Urinary bladder (tissue), 4 donors: ENCODE measurements around the gene DDR2. TPM values are rescaled to one million over a fixed set of nuclear protein-coding genes. Genes with fewer than 3 reads are reported as not detected.
A peak's percentile ranks its signal among the peaks of the same experiment; 100 is the strongest.
"Not testable (repeated sequence)": the region's sequence is repeated elsewhere in the genome, so short reads cannot be mapped to it uniquely, and the experiment has no call there.

Experiments used
- DNase-seq: peaks from one replicate; pipeline ENCODE4 v3.0.0-alpha.2; 2015; ENCODE audit errors: extremely low spot score
- H3K27ac ChIP-seq: one replicate; pipeline ENCODE4 v1.5.1; 2013; ENCODE audit warnings: low read depth, mild to moderate bottlenecking, moderate library complexity
- H3K36me3 ChIP-seq: one replicate; pipeline ENCODE4 v1.6.1; 2013; ENCODE audit warnings: mild to moderate bottlenecking, moderate library complexity; ENCODE audit not compliant: insufficient read depth
- H3K4me1 ChIP-seq: one replicate; pipeline ENCODE4 v1.6.1; 2013; ENCODE audit warnings: mild to moderate bottlenecking, moderate library complexity; ENCODE audit not compliant: insufficient read depth
- H3K4me3 ChIP-seq: one replicate; pipeline ENCODE4 v1.5.1; 2013; ENCODE audit warnings: low read depth, low read length
- WGBS: extraction: QIAGEN DNeasy Blood & Tissue Kit; methylation state at CpG from one replicate; pipeline ENCODE4 v1.1.7; 2013; 5-methylcytosine and 5-hydroxymethylcytosine counted together
- polyA plus RNA-seq: library from polyadenylated mRNA; stranded (reverse); fragments of 200-250 nt; gene quantifications from one replicate; pipeline ENCODE4 v1.2.3, GENCODE V29; 2013
- total RNA-seq: library from RNA; depleted of rRNA; stranded (reverse); fragments of >200 nt; gene quantifications from one replicate; pipeline ENCODE4 v1.2.3, GENCODE V29; 2014
- donor health status: healthy with polysubstance abuse.
- donor health status: healthy.

DDR2 gene
- total and polyA plus RNA-seq, 2 donors: 57.9 to 101 TPM

GRCh38 chr1:162782671-162783070 is 150.4 kb downstream of the DDR2 start:
- H3K4me3 ChIP-seq: no peak overlapping the region
- H3K36me3 ChIP-seq: no peaks in the 10 kb centered on the region
- H3K4me1 ChIP-seq: no peaks in the 10 kb centered on the region
- H3K27ac ChIP-seq: no peak overlapping the region
- no peak for DNase-seq

DNA sequence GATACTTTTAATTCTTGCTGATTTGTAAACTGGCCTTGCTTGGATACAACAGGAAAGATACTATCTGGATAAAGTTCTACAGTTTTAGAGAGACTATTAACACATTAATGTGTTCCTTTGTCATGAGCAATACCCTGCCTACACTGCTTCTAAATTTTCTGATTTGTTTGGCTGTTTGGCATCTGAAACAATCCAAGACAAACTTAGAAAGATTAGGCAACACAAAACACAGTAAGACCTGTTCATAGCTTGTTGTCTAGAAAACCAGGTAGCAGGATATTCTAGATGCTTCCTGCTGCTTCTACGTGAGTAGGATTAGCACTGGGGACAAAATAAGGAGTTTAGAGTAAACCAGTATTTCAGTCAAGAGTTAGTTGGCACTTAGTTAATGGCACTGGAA is 152.7 kb downstream of the DDR2 start:
- not testable (repeated sequence) for H3K4me3 ChIP-seq, DNase-seq, H3K4me1 ChIP-seq, H3K36me3 ChIP-seq, H3K27ac ChIP-seq
- WGBS: 50% methylated on average over 1 of the region's 1 CpG

GRCh38 chr1:162788783-162789182 is 156.5 kb downstream of the DDR2 start:
- H3K36me3 ChIP-seq, H3K4me3 ChIP-seq, H3K27ac ChIP-seq, H3K4me1 ChIP-seq, DNase-seq: not testable (repeated sequence)
- 89% methylated on average over 1 of the region's 1 CpG for WGBS

DNA sequence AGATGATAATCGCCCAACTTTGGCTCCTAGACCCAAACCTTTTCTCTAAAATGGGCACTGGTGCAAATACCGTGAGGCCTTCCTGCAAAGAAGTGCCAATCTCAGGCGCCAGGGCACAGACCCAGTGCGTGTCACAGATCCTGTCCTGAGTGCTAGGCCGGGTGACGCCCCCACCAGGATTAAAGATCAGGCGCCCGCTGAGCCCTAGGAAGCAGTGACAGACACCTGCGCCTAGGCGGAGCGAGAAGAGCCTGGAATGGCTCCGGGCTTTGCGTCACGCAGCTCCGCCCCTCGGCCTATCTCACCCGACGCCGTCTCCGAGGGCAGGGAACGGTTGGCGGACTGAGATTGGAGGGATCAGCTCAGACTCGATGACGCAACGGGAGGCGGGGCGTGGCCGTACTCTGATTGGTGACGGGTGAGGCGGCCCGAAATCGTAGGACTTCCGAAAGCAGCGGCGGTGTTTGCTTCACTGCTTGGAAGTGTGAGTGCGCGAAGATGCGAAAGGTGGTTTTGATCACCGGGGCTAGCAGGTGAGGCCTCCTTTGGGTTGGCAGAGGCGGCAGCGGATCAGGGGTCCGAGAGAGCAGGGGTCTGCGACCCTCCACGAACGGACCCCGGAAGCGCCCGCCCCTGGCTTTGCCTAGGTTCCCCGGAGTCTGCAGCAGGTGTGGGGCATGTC is 158.2 kb downstream of the DDR2 start, which contains the start of gene HSD17B7:
Gene HSD17B7, plus strand, starts transcription at position 400 of the 682 bp plus-strand sequence. Its CDS starts 99 bp downstream, at position 499.
- peak within 1 kb of the TSS; percentile 80 for H3K27ac ChIP-seq
- not testable (repeated sequence) for H3K36me3 ChIP-seq, H3K4me1 ChIP-seq
- H3K4me3 ChIP-seq: peak within 1 kb of the TSS; percentile 40
- peak; percentile 18 for DNase-seq
- 1% methylated on average over 31 of the region's 49 CpGs for WGBS

DNA sequence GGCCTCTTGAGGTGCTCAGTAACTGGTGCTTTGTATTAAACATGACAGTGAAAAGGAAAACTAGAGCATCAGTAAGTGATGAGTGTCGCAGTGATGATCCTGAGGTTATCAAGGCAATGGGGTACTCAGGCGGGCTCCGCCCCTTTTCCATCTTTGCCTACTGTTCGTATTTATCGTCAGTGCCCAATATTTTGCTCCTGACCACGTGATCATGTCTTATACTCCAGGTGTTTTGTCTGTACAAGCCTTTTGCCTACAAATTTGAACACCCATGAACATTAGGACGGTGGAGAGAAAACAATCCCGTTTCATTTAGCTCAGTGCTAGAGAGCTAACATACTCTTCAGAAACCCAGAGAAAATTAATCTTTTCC is 158.7 kb downstream of the DDR2 start:
- H3K36me3 ChIP-seq, H3K4me1 ChIP-seq, H3K27ac ChIP-seq, DNase-seq: not testable (repeated sequence)
- peak overlapping the region; percentile 40 for H3K4me3 ChIP-seq
- WGBS: under 1% methylated on average over 7 of the region's 8 CpGs

GRCh38 chr1:162794284-162794683 is 162.0 kb downstream of the DDR2 start:
- not testable (repeated sequence) for H3K4me3 ChIP-seq, H3K36me3 ChIP-seq, DNase-seq, H3K27ac ChIP-seq, H3K4me1 ChIP-seq
- WGBS: 58% methylated on average over 1 of the region's 1 CpG

GRCh38 chr1:162796617-162797279 is 164.5 kb downstream of the DDR2 start:
- not testable (repeated sequence) for H3K4me1 ChIP-seq, H3K4me3 ChIP-seq, H3K27ac ChIP-seq, DNase-seq, H3K36me3 ChIP-seq
- 72% methylated on average over 4 of the region's 4 CpGs for WGBS

- 57% methylated on average over 6 of the region's 6 CpGs for WGBS
- not testable (repeated sequence) for H3K27ac ChIP-seq, H3K4me1 ChIP-seq, DNase-seq, H3K4me3 ChIP-seq, H3K36me3 ChIP-seq
These were observed 167.9 kb downstream of the DDR2 start for GRCh38 chr1:162799995-162800830.

- not testable (repeated sequence) for H3K27ac ChIP-seq, H3K4me3 ChIP-seq, H3K4me1 ChIP-seq, DNase-seq, H3K36me3 ChIP-seq
- WGBS: 88% methylated on average over 1 of the region's 2 CpGs
These were observed 175.2 kb downstream of the DDR2 start for GRCh38 chr1:162807503-162807902.

DNA sequence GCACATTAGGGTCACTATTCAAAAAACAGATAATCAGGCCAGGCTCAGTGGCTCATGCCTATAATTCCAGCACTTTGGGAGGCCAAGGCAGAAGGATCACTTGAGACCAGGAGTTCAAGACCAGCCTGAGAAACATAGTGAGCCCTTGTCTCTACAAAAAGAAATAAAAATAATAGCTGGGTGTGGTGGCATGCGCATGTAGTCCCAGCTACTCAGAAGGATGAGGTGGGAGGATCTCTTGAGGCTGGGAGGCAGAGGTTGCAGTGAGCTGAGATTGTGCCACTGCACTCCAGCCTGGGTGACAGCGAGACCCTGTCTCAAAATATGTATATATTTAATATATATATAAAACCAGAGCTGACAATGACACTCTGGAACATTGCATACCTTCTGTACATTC is 180.1 kb downstream of the DDR2 start:
- WGBS: 98% methylated on average over 2 of the region's 2 CpGs
- DNase-seq, H3K36me3 ChIP-seq, H3K27ac ChIP-seq, H3K4me3 ChIP-seq, H3K4me1 ChIP-seq: not testable (repeated sequence)

- 79% methylated on average over 2 of the region's 2 CpGs for WGBS
- DNase-seq, H3K27ac ChIP-seq, H3K36me3 ChIP-seq, H3K4me1 ChIP-seq, H3K4me3 ChIP-seq: not testable (repeated sequence)
These were observed 185.9 kb downstream of the DDR2 start for GRCh38 chr1:162818136-162818535.

DNA sequence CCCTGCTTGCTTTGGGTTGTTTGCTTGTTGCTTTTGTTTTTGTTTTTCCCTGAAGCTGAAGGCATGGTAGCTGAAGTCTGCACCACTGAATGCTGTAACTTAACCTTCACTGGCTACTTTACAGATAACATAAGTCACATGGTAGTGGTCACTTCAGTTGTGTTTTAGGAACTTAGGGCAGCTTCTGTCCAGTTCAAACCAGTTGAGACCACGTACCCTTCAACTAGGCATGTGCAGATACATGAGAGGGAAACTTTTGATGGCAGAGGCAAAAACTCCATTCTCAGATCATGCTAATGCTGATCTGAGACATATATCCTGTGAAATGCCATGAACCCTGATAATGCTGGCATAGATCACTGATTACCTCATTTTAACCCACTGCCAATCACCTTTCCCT is 186.4 kb downstream of the DDR2 start:
- not testable (repeated sequence) for H3K4me1 ChIP-seq, DNase-seq, H3K27ac ChIP-seq, H3K4me3 ChIP-seq, H3K36me3 ChIP-seq
- 98% methylated on average over 1 of the region's 1 CpG for WGBS

DNA sequence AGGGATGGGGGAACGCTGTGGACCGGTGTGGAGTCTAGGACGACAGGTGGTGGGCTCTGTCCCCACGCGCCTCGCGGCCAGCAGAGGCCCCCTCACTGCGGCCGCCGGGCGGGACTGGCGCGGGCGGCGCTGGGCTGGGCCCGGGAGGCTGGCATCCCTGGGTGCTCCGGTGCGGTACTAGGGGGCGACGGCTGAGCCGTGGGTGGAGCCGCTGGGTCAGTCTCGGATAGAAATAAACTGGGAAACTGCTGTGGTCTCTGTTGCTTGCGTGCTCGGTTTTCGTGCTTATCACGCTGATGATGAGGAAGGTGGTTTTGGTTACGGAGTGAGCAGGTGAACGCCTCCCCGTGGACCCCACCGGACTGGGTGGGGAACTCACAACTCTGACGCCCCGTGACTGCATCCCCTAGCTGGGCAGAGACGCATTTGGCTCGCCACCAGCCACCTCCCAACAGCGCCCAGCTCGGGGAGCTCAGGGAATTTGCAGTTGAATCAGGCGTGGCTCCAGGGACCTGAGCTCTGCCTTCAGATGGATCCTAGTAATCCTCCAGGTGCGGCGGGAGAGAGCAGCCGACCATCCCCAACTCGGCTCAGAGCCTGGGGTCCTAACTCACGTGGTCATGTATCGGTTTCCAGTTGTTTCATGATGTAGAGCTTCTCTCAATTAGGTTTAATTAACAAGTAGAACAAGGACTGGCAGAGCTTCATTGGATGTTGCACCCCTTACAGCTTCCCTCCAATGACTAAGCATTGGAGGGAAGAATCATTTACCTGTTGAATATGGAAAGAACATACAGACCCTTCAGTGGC is 190.3 kb downstream of the DDR2 start:
- H3K36me3 ChIP-seq: no peaks in the 10 kb centered on the region
- WGBS: 8% methylated on average over 44 of the region's 44 CpGs
- no peaks in the 10 kb centered on the region for H3K4me1 ChIP-seq
- H3K4me3 ChIP-seq: peak overlapping the region; percentile 36
- no peak overlapping the region for H3K27ac ChIP-seq
- no peak for DNase-seq
